ENCODE measurements around the gene MMP21. TPM values are rescaled to one million over a fixed set of nuclear protein-coding genes. Genes with fewer than 3 reads are reported as not detected.

The MMP21 gene
- not detected in 2 replicates for total RNA-seq (2014; rRNA removed; shearing (Covaris generic))

GRCh38 chr10:125775491-125776106, at the start of gene MMP21:
Gene MMP21, minus strand, starts transcription at chr10:125775821. Its CDS starts 0 bp downstream, at chr10:125775821.
- DNase-seq (ENCODE audit: low spot score), result no peak
- in situ Hi-C loops (cut with HindIII; ENCODE audit: low sequenced_read_pairs), result no loop called here

GRCh38 chr10:125824736-125825135, 49.1 kb upstream of the MMP21 start:
- in situ Hi-C loops (cut with HindIII; ENCODE audit: low sequenced_read_pairs), result no loop called here
- DNase-seq (ENCODE audit: low spot score), result no peak

- no peak for DNase-seq (ENCODE audit: low spot score)
- in situ Hi-C loops (cut with HindIII; ENCODE audit: low sequenced_read_pairs), result no loop called here
Measured at GRCh38 chr10:125823663-125824251, 48.1 kb upstream of the MMP21 start.

GRCh38 chr10:125822878-125823662, 47.4 kb upstream of the MMP21 start, which contains the start of the genes BCCIP and UROS:
Gene BCCIP, plus strand, starts transcription at chr10:125823546. Its CDS starts 12 bp downstream, at chr10:125823558.
Gene UROS, minus strand, starts transcription at chr10:125823258. Its CDS starts 6,759 bp downstream, at chr10:125816499.
- in situ Hi-C loops (cut with HindIII; ENCODE audit: low sequenced_read_pairs), result no loop called here
- DNase-seq (ENCODE audit: low spot score), result peak; percentile 86

- no peak for DNase-seq (ENCODE audit: low spot score)
- in situ Hi-C loops (cut with HindIII; ENCODE audit: low sequenced_read_pairs), result no loop called here
Measured at GRCh38 chr10:125820701-125821100, 45.1 kb upstream of the MMP21 start.

- no peak for DNase-seq (ENCODE audit: low spot score)
- in situ Hi-C loops (cut with HindIII; ENCODE audit: low sequenced_read_pairs), result no loop called here
Measured at GRCh38 chr10:125817337-125817946, 41.8 kb upstream of the MMP21 start.

GRCh38 chr10:125816548-125816947, 40.9 kb upstream of the MMP21 start:
- no peak for DNase-seq (ENCODE audit: low spot score)
- in situ Hi-C loops (cut with HindIII; ENCODE audit: low sequenced_read_pairs), result no loop called here

- in situ Hi-C loops (cut with HindIII; ENCODE audit: low sequenced_read_pairs), result no loop called here
- DNase-seq (ENCODE audit: low spot score), result no peak
Measured at GRCh38 chr10:125815764-125816163, 40.1 kb upstream of the MMP21 start.

GRCh38 chr10:125812128-125812750, 36.6 kb upstream of the MMP21 start:
- DNase-seq (ENCODE audit: low spot score), result no peak
- in situ Hi-C loops (cut with HindIII; ENCODE audit: low sequenced_read_pairs), result no loop called here

- DNase-seq (ENCODE audit: low spot score), result no peak
Measured at GRCh38 chr10:125811251-125811650, 35.6 kb upstream of the MMP21 start.

GRCh38 chr10:125808047-125808446, 32.4 kb upstream of the MMP21 start:
- in situ Hi-C loops (cut with HindIII; ENCODE audit: low sequenced_read_pairs), result no loop called here
- DNase-seq (ENCODE audit: low spot score), result no peak

More at GRCh38 chr10:125811251-125811650, 35.6 kb upstream of the MMP21 start:
- in situ Hi-C loops (cut with HindIII; ENCODE audit: low sequenced_read_pairs), result no loop called here

- in situ Hi-C loops (cut with HindIII; ENCODE audit: low sequenced_read_pairs), result no loop called here
- DNase-seq (ENCODE audit: low spot score), result no peak
Measured at GRCh38 chr10:125802739-125803138, 27.1 kb upstream of the MMP21 start.

- in situ Hi-C loops (cut with HindIII; ENCODE audit: low sequenced_read_pairs), result no loop called here
- DNase-seq (ENCODE audit: low spot score), result no peak
Measured at GRCh38 chr10:125802131-125802530, 26.5 kb upstream of the MMP21 start.

- in situ Hi-C loops (cut with HindIII; ENCODE audit: low sequenced_read_pairs), result no loop called here
- DNase-seq (ENCODE audit: low spot score), result no peak
Measured at GRCh38 chr10:125801574-125801973, 26.0 kb upstream of the MMP21 start.

- no peak for DNase-seq (ENCODE audit: low spot score)
- in situ Hi-C loops (cut with HindIII; ENCODE audit: low sequenced_read_pairs), result no loop called here
Measured at GRCh38 chr10:125799451-125800182, 24.0 kb upstream of the MMP21 start.

GRCh38 chr10:125797994-125798662, 22.5 kb upstream of the MMP21 start:
- DNase-seq (ENCODE audit: low spot score), result no peak
- in situ Hi-C loops (cut with HindIII; ENCODE audit: low sequenced_read_pairs), result no loop called here

GRCh38 chr10:125797424-125797823, 21.8 kb upstream of the MMP21 start:
- in situ Hi-C loops (cut with HindIII; ENCODE audit: low sequenced_read_pairs), result no loop called here
- DNase-seq (ENCODE audit: low spot score), result no peak

- DNase-seq (ENCODE audit: low spot score), result no peak
- in situ Hi-C loops (cut with HindIII; ENCODE audit: low sequenced_read_pairs), result no loop called here
Measured at GRCh38 chr10:125795637-125796190, 20.1 kb upstream of the MMP21 start.
